Stomach (tissue), 4 donors: ENCODE results near the gene FAM50B.

Source experiments
- EP300 ChIP-seq: sonication (generic); formaldehyde crosslinking; IDR thresholded peaks from one replicate; pipeline ENCODE4 v1.6.1; 2017; ENCODE audit warnings: antibody characterized with exemption
- POLR2A ChIP-seq, 4 donors: fragments of 450-650 bp; IDR thresholded peaks; one replicate each; pipeline ENCODE4 v1.6.1; 2016; ENCODE audit warnings: antibody characterized with exemption in 4 of 4, control low read depth in 2 of 4, mild to moderate bottlenecking in 1 of 4, moderate library complexity in 1 of 4
- POLR2AphosphoS5 ChIP-seq, 3 donors: sonication (generic); formaldehyde crosslinking; IDR thresholded peaks; one replicate each; pipeline ENCODE4 v1.6.1; 2016; ENCODE audit warnings: antibody characterized with exemption in 3 of 3
- TF ChIP-seq, protein P1 (sequence below), 7 experiments: fragments of 450-650 bp in 4 of 7; fragments of 200-600 bp in 3 of 7; sonication (generic) in 3 of 7; IDR thresholded peaks; one replicate each; pipeline ENCODE4 v1.5.1; 2016 to 2019; ENCODE audit warnings: antibody characterized with exemption in 7 of 7, control low read depth in 2 of 7, mild to moderate bottlenecking in 1 of 7

DNA sequence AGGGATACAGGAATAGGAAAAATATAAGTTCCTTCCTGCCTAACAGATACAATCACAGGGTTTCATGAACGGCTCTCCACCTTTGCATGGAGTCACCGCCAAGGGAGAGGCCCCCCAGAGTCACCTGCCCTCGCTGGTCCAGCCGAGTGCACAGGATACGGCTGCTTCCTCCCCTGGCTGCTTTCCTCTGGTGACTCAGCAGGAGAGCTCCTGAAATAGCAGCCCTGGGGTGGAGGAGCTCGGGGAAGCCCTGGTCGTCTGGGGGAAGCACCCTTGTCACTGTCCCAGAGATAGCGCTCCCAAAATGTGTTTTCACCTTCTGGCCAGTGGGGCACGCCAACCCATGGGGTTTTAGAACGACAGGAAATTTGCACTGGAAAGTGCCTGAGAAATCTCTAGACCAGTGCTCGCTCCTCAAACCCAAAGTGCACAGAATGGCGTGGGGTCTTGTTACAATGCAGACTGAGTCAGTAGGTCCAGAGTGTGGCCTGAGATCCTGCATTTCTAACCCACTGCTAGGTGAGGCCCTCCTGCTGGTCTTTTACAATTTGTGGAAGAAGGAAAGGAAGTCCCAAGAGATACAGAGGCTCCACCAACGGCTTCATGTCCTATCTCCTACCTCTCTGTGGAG lies 35.9 kb upstream of the FAM50B start:
- no peak for TF ChIP-seq POLR2AphosphoS5 (IDR thresholded peaks at IDR 0.05)
- no peak for TF ChIP-seq POLR2A (IDR thresholded peaks at IDR 0.05)
- TF ChIP-seq EP300, result no peak
- TF ChIP-seq, protein P1, sequence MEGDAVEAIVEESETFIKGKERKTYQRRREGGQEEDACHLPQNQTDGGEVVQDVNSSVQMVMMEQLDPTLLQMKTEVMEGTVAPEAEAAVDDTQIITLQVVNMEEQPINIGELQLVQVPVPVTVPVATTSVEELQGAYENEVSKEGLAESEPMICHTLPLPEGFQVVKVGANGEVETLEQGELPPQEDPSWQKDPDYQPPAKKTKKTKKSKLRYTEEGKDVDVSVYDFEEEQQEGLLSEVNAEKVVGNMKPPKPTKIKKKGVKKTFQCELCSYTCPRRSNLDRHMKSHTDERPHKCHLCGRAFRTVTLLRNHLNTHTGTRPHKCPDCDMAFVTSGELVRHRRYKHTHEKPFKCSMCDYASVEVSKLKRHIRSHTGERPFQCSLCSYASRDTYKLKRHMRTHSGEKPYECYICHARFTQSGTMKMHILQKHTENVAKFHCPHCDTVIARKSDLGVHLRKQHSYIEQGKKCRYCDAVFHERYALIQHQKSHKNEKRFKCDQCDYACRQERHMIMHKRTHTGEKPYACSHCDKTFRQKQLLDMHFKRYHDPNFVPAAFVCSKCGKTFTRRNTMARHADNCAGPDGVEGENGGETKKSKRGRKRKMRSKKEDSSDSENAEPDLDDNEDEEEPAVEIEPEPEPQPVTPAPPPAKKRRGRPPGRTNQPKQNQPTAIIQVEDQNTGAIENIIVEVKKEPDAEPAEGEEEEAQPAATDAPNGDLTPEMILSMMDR (IDR thresholded peaks at IDR 0.05), result no peak
